Motor neuron (in vitro differentiated cells): Measurements from ENCODE around the gene KATNB1. TPM values are rescaled to one million over a fixed set of nuclear protein-coding genes. Genes with fewer than 3 reads are reported as not detected.

Source experiments
- ATAC-seq, 8 experiments: fragments of 200-7000 bp; cut with Tn5 transposase; replicated peaks in 6 of 8; 2 replicates each; pipeline ENCODE4 v1.8.0; 2021; ENCODE audit warnings: mild to moderate bottlenecking in 8 of 8, moderate library complexity in 8 of 8
- H3K27ac ChIP-seq, 2 donors: fragments of 250-450 bp; sonication (Bioruptor Pico); 2 replicates each; pipeline ENCODE4 v1.9.0; 2021; ENCODE audit warnings: antibody characterized with exemption in 2 of 2, mild to moderate bottlenecking in 2 of 2, moderate library complexity in 1 of 2
- H3K4me1 ChIP-seq, 2 donors: fragments of 250-450 bp; sonication (Bioruptor Pico); replicated peaks in 1 of 2; 2 replicates each; pipeline ENCODE4 v1.6.1; 2021; ENCODE audit warnings: antibody characterized with exemption in 2 of 2, mild to moderate bottlenecking in 2 of 2, moderate library complexity in 1 of 2
- H3K4me3 ChIP-seq, 5 donors: fragments of 250-450 bp; sonication (Bioruptor Pico); 2 replicates each; pipeline ENCODE4 v1.9.0; 2021; ENCODE audit warnings: antibody characterized with exemption in 5 of 5, mild to moderate bottlenecking in 5 of 5, moderate library complexity in 4 of 5
- WGBS, 10 experiments: fragments of 450-650 bp; shearing (Covaris generic); methylation state at CpG; one replicate each; pipeline ENCODE4 v1.0.0; 2022; 5-methylcytosine and 5-hydroxymethylcytosine counted together
- in situ Hi-C, 9 experiments: fragments of 400-800 bp; cut with MboI; loops; one replicate each; pipeline ENCODE4 v1.15.0; 2021; ENCODE audit warnings: low sequenced_read_pairs in 9 of 9, low pct_unique_long_range_greater_than_20kb in 2 of 9; ENCODE audit not compliant: unreplicated experiment in 9 of 9
- total RNA-seq, 8 experiments: library from RNA; unstranded; fragments of 300-600 nt; gene quantifications; 2 replicates each; pipeline versions ENCODE4 v1.2.3 to v1.2.4, GENCODE V29; 2022

Gene KATNB1
- total RNA-seq, 8 experiments from 2014 or later = 20.7 to 41.0 (median 33.0) TPM

DNA sequence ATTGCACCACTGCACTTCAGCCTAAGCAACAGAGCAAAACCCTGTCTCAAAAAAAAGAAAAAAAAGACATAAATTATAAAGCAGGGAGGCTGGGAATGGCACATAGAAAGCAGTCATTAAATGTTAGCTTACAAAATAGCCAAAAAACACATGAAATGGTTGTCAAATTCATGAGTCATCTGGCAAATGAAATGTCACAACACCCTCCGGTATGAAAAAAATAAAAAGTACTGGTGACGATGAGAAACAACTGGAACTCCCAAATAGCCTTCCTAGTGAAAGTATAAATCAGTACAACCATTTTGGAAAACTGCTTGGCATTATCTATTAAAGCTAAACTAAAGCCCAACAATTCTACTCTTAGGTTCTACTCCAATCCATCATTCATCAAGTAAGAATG, 3.5 kb upstream of the KATNB1 start:
- in situ Hi-C loops = loop anchor here in 1 of 9 experiments (25.0 kb wide), 1 partner anchor 145 kb away; no protein-coding TSS in a partner anchor
- ATAC-seq = no peak
- no peak overlapping the region for H3K27ac ChIP-seq
- WGBS, 10 experiments = 4 to 100% (median 85%) methylated on average over 1 to 2 of the region's 2 CpGs
- no peak overlapping the region for H3K4me3 ChIP-seq
- H3K4me1 ChIP-seq = peaks cover 7% of the 10 kb centered on the region in 2 donors

DNA sequence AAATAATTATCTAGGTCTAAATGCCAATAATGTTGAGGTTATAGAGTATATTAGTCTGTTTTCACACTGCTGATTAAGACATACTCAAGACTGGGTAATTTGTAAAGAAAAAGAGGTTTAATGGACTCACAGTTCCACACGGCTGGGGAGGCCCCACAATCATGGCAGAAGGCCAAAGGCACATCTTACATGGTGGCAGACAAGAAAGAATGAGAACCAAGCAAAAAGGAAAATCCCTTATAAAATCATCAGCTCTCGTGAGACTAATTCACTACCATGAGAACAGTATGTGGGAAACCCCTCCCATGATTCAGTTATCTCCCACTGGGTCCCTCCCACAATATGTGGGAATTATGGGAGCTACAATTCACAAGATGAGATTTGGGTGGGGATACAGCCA, 2.9 kb upstream of the KATNB1 start:
- Histone ChIP-seq H3K4me1 (peaks cover 12 to 14% of the 10 kb centered on the region in 2 donors), H3K4me3 (no peak overlapping the region), H3K27ac (no peak overlapping the region)
- ATAC-seq = no peak
- WGBS, 10 experiments = 67 to 100% (median 80%) methylated on average over 1 to 2 of the region's 2 CpGs; no CpG with 5 or more reads in 5 of the 10 experiments
- in situ Hi-C loops = loop anchor here in 1 of 9 experiments (25.0 kb wide), 1 partner anchor 145 kb away; no protein-coding TSS in a partner anchor

DNA sequence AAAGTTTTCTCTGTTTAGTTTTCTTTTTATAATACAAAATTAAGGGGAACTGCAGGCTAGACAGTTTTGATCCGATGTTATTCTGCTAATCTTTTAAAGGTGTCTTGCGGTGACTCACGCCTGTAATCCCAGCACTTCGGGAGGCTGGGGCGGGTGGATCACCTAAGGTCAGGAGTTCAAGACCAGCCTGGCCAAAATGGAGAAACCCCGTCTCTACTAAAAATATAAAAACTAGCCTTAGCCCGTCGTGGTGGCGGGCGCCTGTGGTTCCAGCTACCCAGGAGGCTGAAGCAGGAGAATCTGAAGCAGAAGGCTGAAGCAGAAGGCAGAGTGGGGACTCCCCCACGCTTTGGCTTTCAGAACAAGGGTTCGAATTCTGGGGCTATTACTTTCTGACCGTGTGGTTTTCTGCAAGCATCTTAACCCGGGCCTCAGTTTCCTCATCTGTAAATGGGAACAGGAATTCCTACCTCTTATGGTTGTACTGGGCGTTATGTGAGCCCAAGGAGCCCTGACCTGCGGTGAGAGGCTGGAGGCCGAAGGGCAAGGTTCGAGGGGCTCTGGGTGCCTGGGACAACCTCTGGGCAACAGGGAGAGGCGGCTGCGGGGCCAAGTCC, 1.2 kb upstream of the KATNB1 start:
- H3K27ac ChIP-seq = peak overlapping the region; percentile 85 to 90
- 0 to 100% (median 71%) methylated on average over 1 to 10 of the region's 20 CpGs; no CpG with 5 or more reads in 1 of the 10 experiments for whole genome bisulfite sequencing, 10 experiments
- in situ Hi-C loops = loop anchor here in 1 of 9 experiments (25.0 kb wide), 1 partner anchor 147 kb away; no protein-coding TSS in a partner anchor
- peak overlapping the region; percentile 59 to 94 (median 80) for H3K4me3 ChIP-seq
- ATAC-seq = no peak
- H3K4me1 ChIP-seq = peaks cover 12 to 18% of the 10 kb centered on the region in 2 donors

DNA sequence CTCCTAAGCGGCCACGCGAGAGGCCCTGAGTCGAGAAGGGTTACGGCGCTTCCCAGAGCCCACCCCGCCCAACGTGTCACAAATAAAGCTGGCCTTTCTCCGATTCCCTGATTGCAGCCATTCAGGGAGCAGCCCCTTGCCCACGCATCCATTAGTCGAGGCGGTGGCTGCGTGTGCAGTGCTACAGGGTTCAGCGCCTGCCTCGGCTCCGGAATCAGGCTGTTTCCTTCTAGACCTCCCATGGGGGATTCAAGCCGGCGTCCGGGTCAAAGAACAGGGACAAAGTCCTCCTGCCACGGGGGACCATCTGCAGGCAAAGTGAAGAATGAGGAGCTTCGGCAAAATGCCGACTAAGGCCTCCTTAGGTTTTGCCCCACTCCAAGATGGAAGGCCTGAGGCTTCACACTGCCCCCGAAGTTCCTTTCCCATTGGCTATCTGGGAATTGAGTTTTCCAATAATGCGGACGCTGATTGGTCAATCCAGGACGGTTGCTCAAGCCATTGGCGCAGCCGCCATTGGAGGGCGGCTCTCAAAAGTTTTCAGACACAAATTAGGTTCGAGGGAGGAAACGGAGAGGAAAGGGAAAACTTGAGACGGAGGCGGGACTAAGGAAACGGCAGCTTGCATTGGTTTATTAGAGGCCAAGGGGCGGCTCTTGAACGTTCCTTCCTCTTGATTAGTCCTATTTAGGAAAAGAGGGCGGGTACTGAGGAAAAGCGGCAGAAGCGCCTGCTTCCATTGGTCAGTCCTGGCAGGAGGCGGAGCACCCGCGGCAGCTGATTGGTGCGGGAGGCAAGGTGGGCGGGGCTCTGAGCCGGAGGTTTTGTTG, 430 bp upstream of the KATNB1 start:
- 0 to 2% (median 0%) methylated on average over 1 to 27 of the region's 45 CpGs; no CpG with 5 or more reads in 4 of the 10 experiments for WGBS, 10 experiments
- peak overlapping the region; percentile 85 to 90 for H3K27ac ChIP-seq
- H3K4me3 ChIP-seq = peak overlapping the region; percentile 59 to 94 (median 80)
- peak; percentile 82 to 92 (median 90) for ATAC-seq
- in situ Hi-C loops = loop anchor here in 1 of 9 experiments (25.0 kb wide), 1 partner anchor 148 kb away; no protein-coding TSS in a partner anchor
- peaks cover 12 to 18% of the 10 kb centered on the region in 2 donors for H3K4me1 ChIP-seq

DNA sequence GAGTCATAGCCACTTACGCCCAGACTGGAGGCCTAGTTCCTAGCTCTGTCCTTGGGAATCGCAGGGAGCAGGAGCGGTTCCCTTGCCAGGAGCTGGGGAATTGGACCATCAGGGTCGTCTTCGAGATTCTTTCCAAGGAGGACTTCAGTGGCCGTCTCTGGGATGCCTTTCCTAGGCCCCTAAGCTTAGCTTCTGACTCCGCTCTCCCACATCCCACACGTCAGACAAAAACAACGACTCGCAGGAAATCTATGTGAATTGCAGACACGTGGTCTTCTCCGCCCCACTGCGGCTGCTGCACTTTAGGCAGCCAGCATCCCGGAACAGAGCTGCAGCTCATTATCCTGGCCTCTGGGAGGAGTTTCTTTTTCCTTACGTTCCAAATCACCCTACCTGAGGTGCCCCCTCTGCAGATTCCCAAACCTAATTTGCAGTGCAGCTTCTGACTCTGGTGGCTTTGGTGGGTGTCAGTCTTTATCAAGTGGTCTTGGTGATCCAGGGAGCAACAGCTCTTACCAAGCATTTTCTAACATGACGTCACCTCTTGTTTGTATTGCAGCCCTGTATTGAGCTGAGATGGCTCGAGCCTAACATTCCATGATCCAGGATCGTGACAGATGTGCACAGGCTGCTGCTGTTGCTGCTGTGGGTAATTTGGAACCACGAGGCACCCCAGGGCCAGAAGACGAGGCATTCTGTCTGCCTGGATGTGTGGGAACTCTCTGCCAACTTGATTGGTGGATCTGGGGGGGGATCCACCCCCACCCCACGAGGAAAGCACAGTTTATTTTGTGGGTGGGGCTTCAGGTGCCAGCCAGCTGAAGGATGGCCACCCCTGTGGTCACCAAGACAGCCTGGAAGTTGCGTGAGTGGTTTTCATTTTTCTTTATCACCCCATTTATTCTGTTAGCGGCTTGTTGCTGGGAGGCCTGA, 1.1 kb downstream of the KATNB1 start:
- Histone ChIP-seq H3K27ac (peak overlapping the region; percentile 59 to 72), H3K4me3 (peak overlapping the region; percentile 59 to 94 (median 80)), H3K4me1 (peaks cover 12 to 18% of the 10 kb centered on the region in 2 donors)
- 0 to 60% (median 9%) methylated on average over 1 to 9 of the region's 23 CpGs; no CpG with 5 or more reads in 2 of the 10 experiments for WGBS, 10 experiments
- in situ Hi-C loops = loop anchor here in 1 of 9 experiments (25.0 kb wide), 1 partner anchor 149 kb away; no protein-coding TSS in a partner anchor
- ATAC-seq = peak; percentile 6 to 31 (median 26)

DNA sequence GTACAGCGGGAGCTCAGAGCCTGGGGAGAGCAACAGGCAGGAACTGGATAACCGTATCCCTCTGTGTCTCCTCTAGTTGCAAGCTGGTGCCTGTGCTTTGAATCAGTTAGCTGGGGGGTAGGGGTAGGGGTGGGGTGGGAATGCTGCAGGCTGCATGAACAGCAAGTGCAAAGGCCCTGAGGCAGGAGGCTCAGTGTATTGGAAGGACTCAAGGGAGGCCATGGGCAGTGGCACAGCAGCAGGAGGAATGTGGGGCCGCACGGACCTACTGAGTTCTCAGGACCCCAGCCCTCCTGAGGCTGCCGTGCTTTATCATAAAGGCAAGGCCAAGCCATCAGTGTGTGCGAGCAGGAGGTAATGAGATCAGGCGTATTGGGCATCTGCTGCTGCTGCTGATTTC, 3.3 kb downstream of the KATNB1 start:
- Histone ChIP-seq H3K4me1 (peaks cover 12 to 18% of the 10 kb centered on the region in 2 donors), H3K4me3 (no peak overlapping the region), H3K27ac (no peak overlapping the region)
- in situ Hi-C loops = loop anchor here in 1 of 9 experiments (25.0 kb wide), 1 partner anchor 152 kb away; no protein-coding TSS in a partner anchor
- 94 to 100% (median 100%) methylated on average over 1 to 3 of the region's 7 CpGs; no CpG with 5 or more reads in 5 of the 10 experiments for WGBS, 10 experiments
- ATAC-seq = no peak

DNA sequence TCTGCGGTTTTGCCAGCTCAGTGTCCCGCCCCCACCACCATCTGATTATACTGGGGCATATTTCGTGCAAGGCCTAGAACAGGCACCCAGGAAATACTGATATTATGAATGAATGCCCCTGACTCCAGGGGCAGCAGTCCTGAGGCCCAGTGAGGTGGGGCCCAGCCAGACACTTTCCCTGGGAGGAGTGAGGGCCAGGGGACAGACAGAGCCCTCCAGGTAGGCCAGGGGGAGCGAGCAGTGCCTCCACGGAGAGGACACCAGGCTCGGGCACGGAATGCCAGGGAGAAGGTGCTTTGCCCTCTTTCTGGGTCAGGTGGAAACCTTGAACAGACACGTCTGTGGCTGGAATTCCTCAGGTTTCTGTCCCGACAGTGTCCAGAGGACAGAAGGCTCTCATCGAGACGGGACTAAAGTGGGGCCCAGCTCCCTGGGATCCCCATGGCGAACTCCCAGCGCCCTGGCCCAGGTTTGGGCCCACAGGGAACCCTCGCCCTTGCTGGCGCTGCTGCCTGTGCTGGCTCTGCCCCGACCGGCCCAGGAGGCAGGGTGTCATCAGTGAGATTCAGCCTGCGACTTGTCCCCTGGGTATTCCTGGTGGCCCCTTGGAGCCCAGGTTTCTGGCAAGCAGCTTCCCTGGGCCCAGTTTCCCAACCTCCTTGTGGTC, 4.3 kb downstream of the KATNB1 start:
- H3K4me1 ChIP-seq = peaks cover 9 to 13% of the 10 kb centered on the region in 2 donors
- H3K27ac ChIP-seq = no peak overlapping the region
- ATAC-seq = no peak
- H3K4me3 ChIP-seq = no peak overlapping the region
- 90 to 100% (median 100%) methylated on average over 1 to 5 of the region's 18 CpGs; no CpG with 5 or more reads in 4 of the 10 experiments for WGBS, 10 experiments
- in situ Hi-C loops = loop anchor here in 1 of 9 experiments (25.0 kb wide), 1 partner anchor 153 kb away; no protein-coding TSS in a partner anchor

DNA sequence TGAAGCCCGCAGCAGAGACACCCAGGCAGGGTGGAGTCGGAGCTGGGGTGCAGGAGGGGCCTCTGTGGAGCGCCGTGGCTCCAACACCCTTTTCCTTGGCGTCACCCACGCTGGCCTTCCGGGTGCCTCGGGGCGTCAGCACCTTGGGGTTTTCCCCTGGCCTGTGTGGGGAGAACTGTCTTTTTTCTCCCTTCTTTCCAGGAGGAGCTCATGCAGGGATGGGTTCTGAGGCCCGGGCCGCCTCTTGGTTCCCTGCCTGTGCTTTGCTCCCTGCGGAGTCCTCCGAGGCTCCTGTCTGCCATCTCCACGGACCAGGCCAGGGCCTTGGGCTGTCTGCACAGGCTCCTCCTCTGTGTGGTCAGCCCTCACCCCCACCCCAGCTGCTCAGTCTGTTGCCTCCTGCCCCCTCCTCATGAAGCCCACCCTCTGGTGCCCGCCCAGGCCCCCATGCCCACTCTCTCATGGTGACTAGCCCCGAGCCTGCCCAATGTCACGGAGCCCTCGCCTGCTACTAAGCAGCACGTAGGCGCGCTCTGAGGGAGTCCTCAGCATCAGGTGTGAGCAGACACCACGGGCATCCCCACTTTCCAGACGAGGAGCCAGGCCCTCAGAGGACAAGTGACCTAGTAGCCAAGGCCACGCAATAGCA, 5.0 kb downstream of the KATNB1 start:
- no peak overlapping the region for H3K4me3 ChIP-seq
- WGBS, 10 experiments = 90 to 100% methylated on average over 3 to 5 of the region's 24 CpGs; no CpG with 5 or more reads in 8 of the 10 experiments
- H3K4me1 ChIP-seq = peaks cover 9 to 13% of the 10 kb centered on the region in 2 donors
- ATAC-seq = no peak
- in situ Hi-C loops = loop anchor here in 1 of 9 experiments (25.0 kb wide), 1 partner anchor 153 kb away; no protein-coding TSS in a partner anchor
- no peak overlapping the region for H3K27ac ChIP-seq

DNA sequence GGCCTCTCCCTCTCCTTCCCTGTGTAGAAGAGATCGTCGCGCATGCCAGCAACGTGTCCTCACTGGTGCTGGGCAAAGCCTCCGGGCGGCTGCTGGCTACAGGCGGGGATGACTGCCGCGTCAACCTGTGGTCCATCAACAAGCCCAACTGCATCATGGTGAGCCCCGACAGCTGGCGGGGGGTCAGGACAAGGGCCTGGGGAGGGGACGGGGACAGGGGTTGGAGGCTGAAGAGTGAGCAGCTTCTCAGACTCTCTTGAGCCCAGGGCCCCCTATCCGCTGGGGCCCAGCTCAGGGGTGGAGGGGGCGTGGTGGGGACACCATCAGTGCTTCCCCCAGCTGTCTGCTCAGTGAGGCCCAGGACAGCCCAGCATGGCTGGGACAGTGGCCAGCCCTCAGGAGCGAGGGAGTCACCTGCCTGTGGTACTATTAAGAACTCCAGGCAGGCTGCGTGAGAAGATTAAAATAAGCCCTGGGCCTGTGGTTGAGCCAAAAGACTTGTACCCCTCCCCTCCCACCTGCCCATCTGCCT, 6.2 kb downstream of the KATNB1 start:
- H3K27ac ChIP-seq = no peak overlapping the region
- H3K4me3 ChIP-seq = no peak overlapping the region
- peaks cover 8 to 13% of the 10 kb centered on the region in 2 donors for H3K4me1 ChIP-seq
- 83 to 100% methylated on average over 1 of the region's 16 CpGs; no CpG with 5 or more reads in 8 of the 10 experiments for WGBS, 10 experiments
- in situ Hi-C loops = loop anchor here in 1 of 9 experiments (25.0 kb wide), 1 partner anchor 154 kb away; no protein-coding TSS in a partner anchor
- no peak for ATAC-seq

DNA sequence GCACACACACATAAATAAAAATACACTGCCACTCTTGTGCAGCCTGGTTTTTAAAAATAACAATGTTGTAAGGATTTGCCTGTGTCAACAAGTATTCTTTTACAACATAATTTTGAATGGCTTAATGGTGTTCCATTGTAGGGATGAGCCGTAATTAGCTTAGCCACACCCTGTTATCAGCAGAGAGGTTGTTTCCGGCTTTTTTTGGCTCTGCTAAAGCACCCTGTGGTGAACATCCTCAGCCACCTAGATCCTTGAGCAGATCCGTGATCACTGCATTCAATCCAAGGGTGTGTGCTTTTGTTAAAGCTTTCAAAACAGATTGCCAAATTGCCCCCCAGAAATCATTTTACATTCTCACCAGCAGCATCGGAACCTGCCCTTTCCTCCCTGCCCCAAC, 7.0 kb downstream of the KATNB1 start:
- Histone ChIP-seq H3K27ac (no peak overlapping the region), H3K4me1 (peaks cover under 1 to 5% of the 10 kb centered on the region in 2 donors), H3K4me3 (no peak overlapping the region)
- 72 to 100% (median 85%) methylated on average over 1 to 3 of the region's 4 CpGs; no CpG with 5 or more reads in 4 of the 10 experiments for WGBS, 10 experiments
- in situ Hi-C loops = loop anchor here in 1 of 9 experiments (25.0 kb wide), 1 partner anchor 155 kb away; no protein-coding TSS in a partner anchor
- no peak for ATAC-seq

DNA sequence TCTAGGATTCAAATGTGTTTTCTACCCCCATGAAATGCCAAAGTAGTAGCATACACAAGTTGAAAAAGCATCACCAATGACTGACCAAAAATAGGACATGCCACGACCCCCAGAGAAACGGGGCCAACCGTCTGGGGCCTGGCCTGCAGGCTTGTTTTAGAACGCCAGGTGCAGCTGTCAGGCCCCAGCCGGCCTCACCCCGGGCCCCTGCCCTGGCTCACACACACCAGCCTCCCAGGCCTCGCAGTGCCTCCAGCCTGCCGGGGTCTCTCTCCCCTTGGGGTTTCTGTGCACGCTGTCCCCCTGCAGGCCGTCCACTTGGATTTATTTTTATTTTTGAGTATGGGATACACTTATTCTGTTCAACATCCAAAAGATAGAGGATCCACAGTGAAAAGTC, 7.9 kb downstream of the KATNB1 start:
- in situ Hi-C loops = loop anchor here in 1 of 9 experiments (25.0 kb wide), 1 partner anchor 156 kb away; no protein-coding TSS in a partner anchor
- H3K4me1 ChIP-seq = no peaks in the 10 kb centered on the region
- no peak overlapping the region for H3K4me3 ChIP-seq
- H3K27ac ChIP-seq = no peak overlapping the region
- no peak for ATAC-seq
- WGBS, 10 experiments = 81 to 100% (median 87%) methylated on average over 2 to 6 of the region's 10 CpGs; no CpG with 5 or more reads in 7 of the 10 experiments
